Adipose tissue (tissue), 3 donors: Measurements from ENCODE around the gene CDC25B. TPM values are rescaled to one million over a fixed set of nuclear protein-coding genes. Genes with fewer than 3 reads are reported as not detected.

Experiments used
- H3K27ac ChIP-seq: one replicate; pipeline ENCODE4 v1.5.1; 2013; ENCODE audit warnings: low read depth, low read length
- WGBS, 3 donors: extraction: QIAGEN DNeasy Blood & Tissue Kit; methylation state at CpG; one replicate each; pipeline ENCODE4 v1.1.7; 2013; 5-methylcytosine and 5-hydroxymethylcytosine counted together
- polyA plus RNA-seq, 3 donors: library from polyadenylated mRNA; stranded (reverse); fragments of 200-250 nt; gene quantifications; one replicate each; pipeline ENCODE4 v1.2.3, GENCODE V29; 2013
- donor health status: healthy with polysubstance abuse.
- donor health status: Bipolar disorder and iron deficiency.
- donor health status: healthy.

The CDC25B gene
- 10 to 100 TPM in 2 of 3 donors, 1 to 10 TPM in 1; 6.6 to 33.5 (median 12.9) TPM for polyA plus RNA-seq

- WGBS, 3 donors = 1 to 3% (median 1%) methylated on average over 64 to 68 of the region's 69 CpGs
- H3K27ac ChIP-seq = no peak within 1 kb of the TSS
These were observed at the start of gene CDC25B for GRCh38 chr20:3795511-3796468. CDC25B (plus strand) TSS chr20:3796310; CDS start chr20:3796532, 222 bp downstream.

- WGBS, 3 donors = 80 to 90% (median 86%) methylated on average over 2 of the region's 2 CpGs
- H3K27ac ChIP-seq = no peak overlapping the region
These were observed 48.6 kb upstream of the CDC25B start for GRCh38 chr20:3747471-3747870.

GRCh38 chr20:3748073-3748472 is 48.0 kb upstream of the CDC25B start:
- no peak overlapping the region for H3K27ac ChIP-seq

GRCh38 chr20:3749087-3749688 is 46.9 kb upstream of the CDC25B start:
- WGBS, 3 donors = 53 to 86% (median 75%) methylated on average over 22 to 24 of the region's 24 CpGs
- H3K27ac ChIP-seq = no peak overlapping the region

More at GRCh38 chr20:3748073-3748472, 48.0 kb upstream of the CDC25B start:
- WGBS, 3 donors = 91 to 95% (median 93%) methylated on average over 16 of the region's 16 CpGs

- 35 to 75% (median 71%) methylated on average over 72 of the region's 72 CpGs for WGBS, 3 donors
- no peak overlapping the region for H3K27ac ChIP-seq
These were observed 46.2 kb upstream of the CDC25B start for GRCh38 chr20:3749689-3750531.

GRCh38 chr20:3751305-3751674 is 44.8 kb upstream of the CDC25B start:
- WGBS, 3 donors = 43 to 89% (median 79%) methylated on average over 30 to 31 of the region's 31 CpGs
- no peak overlapping the region for H3K27ac ChIP-seq

GRCh38 chr20:3751675-3752385 is 44.3 kb upstream of the CDC25B start:
- 22 to 75% (median 64%) methylated on average over 85 to 95 of the region's 95 CpGs for WGBS, 3 donors

GRCh38 chr20:3752386-3752759 is 43.7 kb upstream of the CDC25B start:
- no peak overlapping the region for H3K27ac ChIP-seq
- WGBS, 3 donors = 22 to 54% (median 52%) methylated on average over 13 of the region's 13 CpGs

More at GRCh38 chr20:3751675-3752385, 44.3 kb upstream of the CDC25B start:
- H3K27ac ChIP-seq = no peak overlapping the region

GRCh38 chr20:3753098-3753497 is 43.0 kb upstream of the CDC25B start:
- WGBS, 3 donors = 35 to 52% (median 45%) methylated on average over 4 of the region's 4 CpGs
- H3K27ac ChIP-seq = no peak overlapping the region

- no peak overlapping the region for H3K27ac ChIP-seq
- WGBS, 3 donors = 70 to 88% (median 72%) methylated on average over 22 to 26 of the region's 26 CpGs
These were observed 42.4 kb upstream of the CDC25B start for GRCh38 chr20:3753501-3754275.

- 79 to 93% (median 87%) methylated on average over 16 of the region's 16 CpGs for WGBS, 3 donors
- no peak overlapping the region for H3K27ac ChIP-seq
These were observed 41.9 kb upstream of the CDC25B start for GRCh38 chr20:3754276-3754630.

- WGBS, 3 donors = 79 to 85% (median 84%) methylated on average over 7 of the region's 7 CpGs
- no peak overlapping the region for H3K27ac ChIP-seq
These were observed 40.8 kb upstream of the CDC25B start for GRCh38 chr20:3755269-3755668.

GRCh38 chr20:3755814-3756480 is 40.2 kb upstream of the CDC25B start:
- no peak overlapping the region for H3K27ac ChIP-seq
- 72 to 92% (median 82%) methylated on average over 4 to 5 of the region's 5 CpGs for WGBS, 3 donors

- no peak overlapping the region for H3K27ac ChIP-seq
- WGBS, 3 donors = 76 to 82% (median 76%) methylated on average over 2 of the region's 2 CpGs
These were observed 38.8 kb upstream of the CDC25B start for GRCh38 chr20:3757268-3757667.

- no peak overlapping the region for H3K27ac ChIP-seq
- WGBS, 3 donors = 61 to 77% (median 69%) methylated on average over 11 of the region's 11 CpGs
These were observed 37.5 kb upstream of the CDC25B start for GRCh38 chr20:3758566-3758965.

- WGBS, 3 donors = 69 to 78% (median 73%) methylated on average over 11 of the region's 11 CpGs
- H3K27ac ChIP-seq = no peak overlapping the region
These were observed 36.7 kb upstream of the CDC25B start for GRCh38 chr20:3759316-3759823.

GRCh38 chr20:3759884-3760283 is 36.2 kb upstream of the CDC25B start:
- H3K27ac ChIP-seq = no peak overlapping the region
- WGBS, 3 donors = 72 to 93% (median 85%) methylated on average over 11 of the region's 11 CpGs
